CD14-positive monocyte (primary cell): ENCODE data around the gene MGAT4C. TPM values are rescaled to one million over a fixed set of nuclear protein-coding genes. Genes with fewer than 3 reads are reported as not detected.

Experiments
- DNase-seq, 3 donors: peaks; one replicate each; pipeline ENCODE4 v3.0.0-alpha.2; 2011 to 2022
- H2AFZ ChIP-seq: 2 replicates; pipeline ENCODE4 v1.6.0; 2012; ENCODE audit warnings: mild to moderate bottlenecking, low read depth, low read length, inconsistent platforms; ENCODE audit not compliant: insufficient read depth, poor library complexity, severe bottlenecking
- H3K27ac ChIP-seq, 2 donors: 1 replicate in 1 of 2; 2 replicates in 1 of 2; pipeline ENCODE4 v1.5.1; 2012 to 2013; ENCODE audit warnings: low read length in 2 of 2, control low read depth in 1 of 2, inconsistent platforms in 1 of 2, low read depth in 1 of 2, mild to moderate bottlenecking in 1 of 2
- H3K27me3 ChIP-seq, 2 donors: one replicate each; pipeline versions ENCODE4 v1.6.0 to v1.6.1; 2011 to 2013; ENCODE audit warnings: low read length in 2 of 2; ENCODE audit not compliant: control insufficient read depth in 2 of 2, insufficient read depth in 2 of 2
- H3K36me3 ChIP-seq, 2 donors: replicated peaks in 1 of 2; 1 replicate in 1 of 2; 2 replicates in 1 of 2; pipeline versions ENCODE4 v1.5.1 to v1.6.1; 2012 to 2013; ENCODE audit warnings: low read length in 2 of 2, control low read depth in 1 of 2, inconsistent platforms in 1 of 2, mild to moderate bottlenecking in 1 of 2; ENCODE audit not compliant: insufficient read depth in 2 of 2, control insufficient read depth in 1 of 2
- H3K4me1 ChIP-seq, 2 donors: 1 replicate in 1 of 2; 2 replicates in 1 of 2; pipeline versions ENCODE4 v1.5.1 to v1.6.1; 2012 to 2013; ENCODE audit warnings: low read length in 2 of 2, control low read depth in 1 of 2, inconsistent platforms in 1 of 2, mild to moderate bottlenecking in 1 of 2, moderate library complexity in 1 of 2; ENCODE audit not compliant: insufficient read depth in 2 of 2, control insufficient read depth in 1 of 2
- H3K4me2 ChIP-seq: replicated peaks from 2 replicates; pipeline ENCODE3; 2012; ENCODE audit warnings: low read length, moderate library complexity, mild to moderate bottlenecking; ENCODE audit not compliant: poor library complexity, severe bottlenecking; ENCODE audit errors: extremely low read depth
- H3K4me3 ChIP-seq, 3 experiments: fragments of 200-600 bp in 1 of 3; sonication (generic) in 1 of 3; replicated peaks in 1 of 3; 1 replicate in 2 of 3; 2 replicates in 1 of 3; pipeline ENCODE4 v1.5.1; 2011 to 2013; ENCODE audit warnings: low read length in 3 of 3, mild to moderate bottlenecking in 3 of 3, control low read depth in 2 of 3, low read depth in 2 of 3, inconsistent platforms in 1 of 3, moderate library complexity in 1 of 3
- H3K79me2 ChIP-seq: 2 replicates; pipeline ENCODE4 v1.6.0; 2012; ENCODE audit warnings: mild to moderate bottlenecking, control low read depth, inconsistent platforms, low read length, moderate library complexity; ENCODE audit not compliant: insufficient read depth
- H3K9ac ChIP-seq: 2 replicates; pipeline ENCODE4 v1.6.0; 2017; ENCODE audit warnings: low read length, mild to moderate bottlenecking; ENCODE audit not compliant: insufficient read depth, poor library complexity, severe bottlenecking
- H3K9me3 ChIP-seq, 2 donors: replicated peaks in 1 of 2; 1 replicate in 1 of 2; 2 replicates in 1 of 2; pipeline versions ENCODE4 v1.5.1 to v1.6.1; 2012 to 2013; ENCODE audit warnings: low read length in 2 of 2, control low read depth in 1 of 2; ENCODE audit not compliant: control insufficient read depth in 1 of 2, insufficient read depth in 1 of 2
- H4K20me1 ChIP-seq: 2 replicates; pipeline ENCODE4 v1.6.0; 2012; ENCODE audit warnings: mild to moderate bottlenecking, low read length, control low read depth, moderate library complexity; ENCODE audit not compliant: insufficient read depth
- H3K27ac Mint-ChIP-seq, 7 donors: one replicate each; pipeline ENCODE4 v1.8.0; 2020; ENCODE audit warnings: mild to moderate bottlenecking in 7 of 7, mixed read lengths in 7 of 7, moderate library complexity in 6 of 7, inconsistent platforms in 2 of 7
- H3K27me3 Mint-ChIP-seq, 3 donors: one replicate each; pipeline ENCODE4 v1.8.0; 2021 to 2022; ENCODE audit warnings: low read depth in 3 of 3, mild to moderate bottlenecking in 3 of 3, mixed read lengths in 3 of 3, moderate library complexity in 3 of 3, inconsistent platforms in 1 of 3
- H3K36me3 Mint-ChIP-seq, 2 donors: one replicate each; pipeline ENCODE4 v1.8.0; 2020; ENCODE audit warnings: mixed read lengths in 2 of 2, inconsistent platforms in 1 of 2, mild to moderate bottlenecking in 1 of 2
- H3K4me1 Mint-ChIP-seq: one replicate; pipeline ENCODE4 v1.8.0; 2020; ENCODE audit warnings: mild to moderate bottlenecking, mixed read lengths
- H3K4me3 Mint-ChIP-seq, 2 donors: one replicate each; pipeline ENCODE4 v1.8.0; 2020; ENCODE audit warnings: mild to moderate bottlenecking in 2 of 2, mixed read lengths in 2 of 2, moderate library complexity in 1 of 2
- H3K9me3 Mint-ChIP-seq, 7 donors: one replicate each; pipeline ENCODE4 v1.8.0; 2020 to 2022; ENCODE audit warnings: mixed read lengths in 7 of 7, mild to moderate bottlenecking in 6 of 7, moderate library complexity in 6 of 7, inconsistent platforms in 2 of 7
- CTCF ChIP-seq: fragments of 200-600 bp; IDR thresholded peaks from one replicate; pipeline ENCODE4 v1.8.0; 2022; ENCODE audit warnings: antibody characterized with exemption, mild to moderate bottlenecking
- WGBS: methylation state at CpG from one replicate; pipeline ENCODE4 v1.1.5; 2013; ENCODE audit warnings: missing lambda C conversion rate; ENCODE audit not compliant: insufficient coverage; 5-methylcytosine and 5-hydroxymethylcytosine counted together
- intact Hi-C, 2 donors: fragments of 100-400 bp; cut with micrococcal nuclease; formaldehyde crosslinking; loops; one replicate each; pipeline versions ENCODE4 v1.15.0 to v1.15.1; 2023
- polyA plus RNA-seq, 3 donors: library from polyadenylated mRNA; depleted of rRNA in 1 of 3; unstranded in 2 of 3; stranded (reverse) in 1 of 3; fragments of 300-500 nt in 2 of 3; fragments of >200 nt in 1 of 3; fragmentation: Illumina TruSeq in 2 of 3; gene quantifications; 1 replicate in 2 of 3; 2 replicates in 1 of 3; pipeline ENCODE4 v1.2.3, GENCODE V29; 2012 to 2021

MGAT4C gene
- polyA plus RNA-seq, 3 donors, result not detected

GRCh38 chr12:86170051-86170450, 86.1 kb downstream of the MGAT4C start:
- Histone ChIP-seq H3K9ac (no peak overlapping the region), H3K4me3 (no peak overlapping the region), H4K20me1 (no peaks in the 10 kb centered on the region), H3K27ac (no peak overlapping the region), H3K27me3 (no peaks in the 10 kb centered on the region), H2AFZ (no peak overlapping the region), H3K79me2 (no peaks in the 10 kb centered on the region), H3K4me2 (no peak overlapping the region), H3K4me1 (no peaks in the 10 kb centered on the region), H3K36me3 (no peaks in the 10 kb centered on the region), H3K9me3 (no peaks in the 10 kb centered on the region)
- Mint-ChIP-seq H3K27ac (no peak overlapping the region), H3K9me3 (peaks cover 0 to 3% (median 0%) of the 10 kb centered on the region in 7 donors), H3K4me1 (no peaks in the 10 kb centered on the region), H3K4me3 (no peak overlapping the region), H3K36me3 (no peaks in the 10 kb centered on the region), H3K27me3 (no peaks in the 10 kb centered on the region)
- 78% methylated on average over 1 of the region's 1 CpG for WGBS
- TF ChIP-seq CTCF, result no peak
- no peak for DNase-seq
- intact Hi-C loops, result no loop called here

- peaks cover 0 to 3% (median 0%) of the 10 kb centered on the region in 7 donors for H3K9me3 Mint-ChIP-seq
- TF ChIP-seq CTCF, result no peak
- Histone ChIP-seq H3K9ac (no peak overlapping the region), H3K4me2 (no peak overlapping the region), H3K4me3 (no peak overlapping the region), H3K27me3 (no peaks in the 10 kb centered on the region), H3K79me2 (no peaks in the 10 kb centered on the region), H3K9me3 (no peaks in the 10 kb centered on the region), H2AFZ (no peak overlapping the region), H3K4me1 (no peaks in the 10 kb centered on the region), H3K27ac (no peak overlapping the region), H4K20me1 (no peaks in the 10 kb centered on the region), H3K36me3 (no peaks in the 10 kb centered on the region)
- no peak overlapping the region for H3K4me3 Mint-ChIP-seq
- H3K36me3 Mint-ChIP-seq, result no peaks in the 10 kb centered on the region
- intact Hi-C loops, result no loop called here
- H3K27me3 Mint-ChIP-seq, result peaks cover 0 to 1% (median 0%) of the 10 kb centered on the region in 3 donors
- WGBS, result 84% methylated on average over 3 of the region's 4 CpGs
- DNase-seq, result no peak
- no peaks in the 10 kb centered on the region for H3K4me1 Mint-ChIP-seq
- H3K27ac Mint-ChIP-seq, result no peak overlapping the region
These were observed 97.2 kb downstream of the MGAT4C start for GRCh38 chr12:86158956-86159355.
